ENCODE measurements around the gene PEX19.

GRCh38 chr1:160322831-160323230 is 37.9 kb upstream of the PEX19 start:
- TF ChIP-seq CTCF (IDR thresholded peaks at IDR 0.05) (no peak), POLR2A (IDR thresholded peaks at IDR 0.05) (no peak), POLR2AphosphoS5 (IDR thresholded peaks at IDR 0.05; ENCODE audit: insufficient read depth in 1 of 2, low read depth in 1 of 2) (no peak)

Measured in vagina (tissue), 2 donors.